ENCODE data around the gene COL7A1. TPM values are rescaled to one million over a fixed set of nuclear protein-coding genes. Genes with fewer than 3 reads are reported as not detected.

Gene COL7A1
- total RNA-seq, 1 experiment from 2014 or later = 40.0 TPM

GRCh38 chr3:48592519-48593087 is 2.5 kb downstream of the COL7A1 start:
- Histone ChIP-seq H3K9me3 (ENCODE audit: control insufficient read depth, insufficient read depth, low read depth, low read length) (no peaks in the 10 kb centered on the region), H3K27me3 (ENCODE audit: control insufficient read depth, insufficient read depth, low read length) (no peaks in the 10 kb centered on the region), H3K4me3 (ENCODE audit: low read depth in 2 of 2, low read length in 2 of 2) (no peak overlapping the region), H3K36me3 (ENCODE audit: control insufficient read depth, insufficient read depth, low read length) (no peaks in the 10 kb centered on the region), H3K27ac (ENCODE audit: low read length) (no peak overlapping the region), H3K4me1 (ENCODE audit: control insufficient read depth, insufficient read depth, low read length) (peaks cover 17% of the 10 kb centered on the region)
- no peak for TF ChIP-seq SIN3A (IDR thresholded peaks at IDR 0.05; ENCODE audit: borderline replicate concordance, insufficient read depth, low read depth, low read length)
- no peak for TF ChIP-seq REST (IDR thresholded peaks at IDR 0.05; ENCODE audit: insufficient read depth in 1 of 2, low read depth in 2 of 2, low read length in 1 of 2)
- TF ChIP-seq CTCF (IDR thresholded peaks at IDR 0.05) = no peak
- TF ChIP-seq POLR2AphosphoS5 (IDR thresholded peaks at IDR 0.05; ENCODE audit: low read depth, low read length) = no peak
- TF ChIP-seq TCF7L2 (IDR thresholded peaks at IDR 0.05; ENCODE audit: low read depth, low read length) = no peak
- ATAC-seq (no peak), DNase-seq (ENCODE audit: low read depth, low spot score) (no peak)
- BruUV-seq (replicated peaks) = TSS peak; percentile 50
- POLR2A ChIA-PET = no interaction called here
- in situ Hi-C loops (cut with HindIII; ENCODE audit: low pct_unique_long_range_greater_than_20kb, low sequenced_read_pairs) (no loop called here), intact Hi-C loops (cut with micrococcal nuclease; ENCODE audit: unreplicated experiment) (no loop called here)
- CTCF ChIA-PET = no interaction called here

GRCh38 chr3:48591886-48592518 is 3.1 kb downstream of the COL7A1 start:
- Histone ChIP-seq H3K4me1 (ENCODE audit: control insufficient read depth, insufficient read depth, low read length) (peaks cover 16% of the 10 kb centered on the region), H3K4me3 (ENCODE audit: low read depth in 2 of 2, low read length in 2 of 2) (no peak overlapping the region), H3K9me3 (ENCODE audit: control insufficient read depth, insufficient read depth, low read depth, low read length) (no peaks in the 10 kb centered on the region), H3K36me3 (ENCODE audit: control insufficient read depth, insufficient read depth, low read length) (no peaks in the 10 kb centered on the region), H3K27ac (ENCODE audit: low read length) (no peak overlapping the region), H3K27me3 (ENCODE audit: control insufficient read depth, insufficient read depth, low read length) (no peaks in the 10 kb centered on the region)
- DNase-seq (ENCODE audit: low read depth, low spot score) = no peak
- no peak for ATAC-seq
- in situ Hi-C loops (cut with HindIII; ENCODE audit: low pct_unique_long_range_greater_than_20kb, low sequenced_read_pairs) (no loop called here), intact Hi-C loops (cut with micrococcal nuclease; ENCODE audit: unreplicated experiment) (no loop called here)
- POLR2A ChIA-PET = no interaction called here
- BruUV-seq (replicated peaks) = no TSS peak
- no peak for TF ChIP-seq POLR2AphosphoS5 (IDR thresholded peaks at IDR 0.05; ENCODE audit: low read depth, low read length)
- TF ChIP-seq CTCF (IDR thresholded peaks at IDR 0.05) = no peak
- no peak for TF ChIP-seq SIN3A (IDR thresholded peaks at IDR 0.05; ENCODE audit: borderline replicate concordance, insufficient read depth, low read depth, low read length)
- no peak for TF ChIP-seq REST (IDR thresholded peaks at IDR 0.05; ENCODE audit: insufficient read depth in 1 of 2, low read depth in 2 of 2, low read length in 1 of 2)
- TF ChIP-seq TCF7L2 (IDR thresholded peaks at IDR 0.05; ENCODE audit: low read depth, low read length) = no peak
- CTCF ChIA-PET = no interaction called here
